HG03354 (cell line): Measurements from ENCODE around the gene HBEGF.

ENCODE experiments used
- ATAC-seq: cut with Tn5 transposase; IDR thresholded peaks from one replicate; pipeline ENCODE4 v1.9.1; 2021; ENCODE audit warnings: mild to moderate bottlenecking; ENCODE audit not compliant: unreplicated experiment, poor library complexity, severe bottlenecking

The HBEGF gene, protein sequence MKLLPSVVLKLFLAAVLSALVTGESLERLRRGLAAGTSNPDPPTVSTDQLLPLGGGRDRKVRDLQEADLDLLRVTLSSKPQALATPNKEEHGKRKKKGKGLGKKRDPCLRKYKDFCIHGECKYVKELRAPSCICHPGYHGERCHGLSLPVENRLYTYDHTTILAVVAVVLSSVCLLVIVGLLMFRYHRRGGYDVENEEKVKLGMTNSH

GRCh38 chr5:140346348-140347221 lies at the start of gene HBEGF:
HBEGF (minus strand) TSS chr5:140346603; CDS start chr5:140346328, 275 bp downstream.
- ATAC-seq = peak; percentile 78

GRCh38 chr5:140393738-140394137 lies 47.3 kb upstream of the HBEGF start:
- ATAC-seq = no peak

- no peak for ATAC-seq
Observed at GRCh38 chr5:140391732-140392131, 45.3 kb upstream of the HBEGF start.

DNA sequence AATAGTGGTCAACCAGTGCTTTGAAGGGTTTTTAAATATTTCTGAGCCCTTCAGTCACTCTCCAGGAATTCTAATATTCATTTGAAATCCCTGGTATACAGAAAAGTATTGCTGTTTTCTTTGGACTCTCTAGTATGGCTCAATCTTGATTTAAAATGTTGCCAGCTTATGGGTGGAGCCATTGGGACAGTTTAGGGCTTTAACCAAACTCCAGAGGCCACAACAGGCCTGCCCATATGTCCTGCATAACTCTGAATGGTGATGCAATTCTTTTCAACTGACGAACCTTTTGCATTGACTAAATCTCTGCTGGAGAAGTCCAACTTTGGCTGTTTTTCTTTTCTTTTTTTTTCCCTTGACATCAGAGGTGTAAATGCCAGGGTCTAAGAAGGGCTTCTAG lies 44.9 kb upstream of the HBEGF start:
- ATAC-seq = no peak

GRCh38 chr5:140388052-140388451 lies 41.6 kb upstream of the HBEGF start:
- ATAC-seq = no peak

- ATAC-seq = no peak
Observed at GRCh38 chr5:140383300-140383699, 36.9 kb upstream of the HBEGF start.

GRCh38 chr5:140382866-140383265 lies 36.5 kb upstream of the HBEGF start:
- no peak for ATAC-seq

DNA sequence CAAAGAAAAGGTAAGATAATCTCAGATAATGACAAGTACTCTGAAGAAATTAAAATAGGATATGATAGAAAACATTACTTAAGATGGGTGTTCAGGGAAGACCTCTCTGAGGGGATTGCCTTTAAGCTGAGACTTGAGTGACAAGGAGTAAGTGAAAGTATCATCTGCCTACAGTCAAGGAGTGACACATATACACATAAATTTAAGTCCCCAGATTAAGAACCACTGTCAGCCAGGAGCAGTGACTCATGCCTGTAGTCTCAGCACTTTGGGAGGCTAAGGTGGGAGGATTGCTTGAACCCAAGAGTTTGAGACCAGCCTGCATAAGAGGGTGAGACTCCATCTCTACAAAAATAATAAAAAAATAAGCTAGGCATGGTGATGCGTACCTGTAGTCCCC lies 35.6 kb upstream of the HBEGF start:
- ATAC-seq = no peak

GRCh38 chr5:140381351-140381750 lies 34.9 kb upstream of the HBEGF start:
- ATAC-seq = no peak

- ATAC-seq = peak; percentile 69
Observed at GRCh38 chr5:140372971-140373487, 26.6 kb upstream of the HBEGF start.

GRCh38 chr5:140371356-140372151 lies 25.2 kb upstream of the HBEGF start:
- ATAC-seq = no peak

DNA sequence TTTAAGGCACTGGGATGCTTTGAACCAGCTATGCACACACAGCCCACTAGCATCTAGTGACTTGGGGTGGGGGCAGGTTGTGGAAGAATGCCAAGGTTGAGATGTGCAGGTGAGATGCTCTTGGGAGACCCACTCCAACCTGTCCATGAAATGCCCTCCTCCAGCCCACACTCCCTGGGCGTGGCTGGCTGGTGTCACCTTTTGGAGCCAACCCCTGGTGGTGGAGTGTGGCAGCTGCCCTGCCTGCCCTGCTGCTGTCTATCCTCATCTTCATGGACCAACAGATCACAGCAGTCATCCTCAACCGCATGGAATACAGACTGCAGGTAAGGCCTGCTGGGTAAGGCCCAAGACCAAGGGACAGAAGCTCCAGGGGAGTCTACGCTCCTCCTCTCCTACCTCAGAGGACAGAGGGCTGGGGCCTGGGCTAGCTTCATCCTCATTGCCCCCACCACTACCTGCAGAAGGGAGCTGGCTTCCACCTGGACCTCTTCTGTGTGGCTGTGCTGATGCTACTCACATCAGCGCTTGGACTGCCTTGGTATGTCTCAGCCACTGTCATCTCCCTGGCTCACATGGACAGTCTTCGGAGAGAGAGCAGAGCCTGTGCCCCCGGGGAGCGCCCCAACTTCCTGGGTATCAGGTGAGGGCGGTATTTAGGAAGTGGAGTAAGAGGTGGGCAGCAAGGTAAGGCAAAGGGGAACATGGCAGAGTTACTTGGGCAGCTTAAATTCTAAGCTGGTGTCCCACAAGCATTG lies 21.0 kb upstream of the HBEGF start:
- no peak for ATAC-seq

DNA sequence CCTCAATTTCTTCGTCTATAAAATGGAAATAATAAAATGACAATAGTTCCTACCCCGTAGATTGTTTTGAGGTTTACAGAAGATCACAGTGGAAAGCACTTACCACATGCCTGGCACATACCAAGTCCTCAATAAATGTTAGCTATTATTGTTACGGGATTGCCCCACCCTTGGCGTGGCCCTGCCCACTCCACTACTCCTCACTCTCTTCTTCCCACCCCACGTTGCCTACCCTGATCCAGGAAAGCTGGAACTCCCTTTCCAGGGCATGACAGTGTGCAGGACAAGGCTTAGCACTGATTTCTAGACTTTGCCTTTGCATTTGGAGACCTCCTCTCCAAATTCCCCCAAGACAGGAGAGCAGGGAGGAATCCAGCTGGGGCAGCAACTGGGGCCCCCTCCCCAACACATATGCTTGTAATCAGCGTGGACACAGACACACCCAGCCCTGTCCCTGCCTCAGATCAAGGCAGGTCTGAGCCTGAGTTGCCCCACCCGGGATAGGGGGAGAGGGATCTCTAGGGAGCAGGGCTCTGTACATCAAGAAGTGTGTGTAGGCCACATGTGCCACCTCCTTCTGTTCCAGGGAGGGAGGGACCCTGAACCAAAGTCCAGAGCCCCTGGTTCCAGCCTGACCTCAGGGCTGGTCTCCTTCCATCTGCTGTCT lies 20.3 kb upstream of the HBEGF start:
- no peak for ATAC-seq

- ATAC-seq = no peak
Observed at GRCh38 chr5:140365941-140366340, 19.5 kb upstream of the HBEGF start.

DNA sequence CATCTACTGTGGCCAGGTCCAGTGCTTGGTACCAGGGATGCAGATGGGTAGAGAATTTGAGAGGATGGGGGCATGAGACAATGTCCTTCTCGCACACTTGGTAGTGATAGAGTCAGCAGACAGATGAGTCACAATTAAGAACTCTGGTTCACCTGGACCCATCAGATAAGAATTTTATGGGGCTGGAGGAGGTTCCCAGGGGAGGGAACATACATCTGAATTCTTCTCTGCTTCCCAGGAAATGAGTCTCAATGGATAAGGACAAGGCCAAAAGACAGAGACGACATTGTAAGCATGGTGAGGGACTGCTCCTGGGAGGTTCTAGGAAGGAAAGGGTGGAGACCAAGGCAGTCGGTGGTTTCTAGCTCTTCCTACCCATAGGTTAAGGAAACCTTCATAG lies 18.9 kb upstream of the HBEGF start:
- no peak for ATAC-seq

- no peak for ATAC-seq
Observed at GRCh38 chr5:140364472-140364765, 18.0 kb upstream of the HBEGF start.

- no peak for ATAC-seq
Observed at GRCh38 chr5:140363631-140364471, 17.4 kb upstream of the HBEGF start.

GRCh38 chr5:140362875-140363630 lies 16.6 kb upstream of the HBEGF start:
- ATAC-seq = peak; percentile 92
